KG1 (cell line): ENCODE data around the gene FAM3A.
"Not testable (repeated sequence)": the region's sequence is repeated elsewhere in the genome, so short reads cannot be mapped to it uniquely, and the experiment has no call there.

Experiments used
- DNase-seq: peaks from one replicate; lab custom pipeline; 2025; lab: John Stamatoyannopoulos, UW

Gene FAM3A, protein sequence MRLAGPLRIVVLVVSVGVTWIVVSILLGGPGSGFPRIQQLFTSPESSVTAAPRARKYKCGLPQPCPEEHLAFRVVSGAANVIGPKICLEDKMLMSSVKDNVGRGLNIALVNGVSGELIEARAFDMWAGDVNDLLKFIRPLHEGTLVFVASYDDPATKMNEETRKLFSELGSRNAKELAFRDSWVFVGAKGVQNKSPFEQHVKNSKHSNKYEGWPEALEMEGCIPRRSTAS

DNA sequence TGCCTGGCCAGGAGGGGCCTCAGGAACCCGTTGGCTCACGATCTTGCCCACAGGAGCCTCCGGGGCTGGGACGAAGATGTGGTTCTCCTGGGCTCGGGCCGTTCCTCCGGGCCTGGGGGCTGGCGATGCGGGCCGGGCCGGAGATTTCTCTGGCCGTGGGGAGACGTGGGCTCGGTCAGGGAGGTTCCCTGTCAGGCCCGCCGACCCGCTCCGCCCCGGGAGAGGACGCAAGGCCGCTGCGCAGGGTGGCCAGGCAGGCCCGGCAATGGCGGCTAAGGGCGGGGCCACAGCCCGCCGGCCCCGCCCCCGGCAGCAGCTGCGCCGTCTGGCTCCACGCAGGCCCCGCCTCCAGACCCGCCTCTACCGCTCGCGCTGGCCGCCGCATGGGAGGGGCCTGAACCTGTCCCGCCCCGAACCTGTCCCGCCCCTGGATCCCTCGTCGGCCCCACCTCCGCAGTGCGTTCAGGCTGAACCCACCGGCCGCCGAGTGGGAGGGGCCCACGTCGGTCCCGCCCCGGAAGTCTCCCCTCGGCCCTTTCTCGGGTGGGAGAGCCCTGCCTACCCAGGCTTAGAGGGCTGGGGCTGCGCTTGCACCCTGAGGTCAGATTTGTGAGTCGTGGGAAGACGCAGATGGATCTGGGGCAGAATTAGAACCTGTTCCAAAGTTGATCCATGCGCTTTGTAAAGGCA, at the start of gene FAM3A:
Gene FAM3A (minus strand): TSS at position 267 of the 690 bp plus-strand sequence. CDS start 460 bp downstream, outside the sequence.
- DNase-seq = peak; percentile 40

DNA sequence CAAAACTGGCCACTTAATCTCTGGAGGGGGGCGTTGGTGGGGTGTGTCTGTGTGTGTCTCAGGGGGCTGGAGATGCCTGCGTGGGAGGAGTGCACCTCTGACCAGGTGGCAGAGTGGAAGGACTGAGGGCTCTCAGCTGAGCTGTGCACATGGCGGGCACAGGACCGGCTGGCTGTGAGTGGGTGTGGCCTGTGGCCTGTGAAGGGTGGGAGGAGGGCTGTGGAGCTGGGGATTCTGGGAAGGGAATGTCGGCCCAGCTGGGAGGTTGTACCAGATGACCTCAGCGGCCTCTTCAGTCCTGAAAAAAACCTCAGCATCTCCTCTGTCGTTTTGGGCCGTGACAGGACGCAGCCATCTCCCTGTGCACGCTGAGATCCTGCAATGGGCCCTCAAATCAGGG, 46.3 kb upstream of the FAM3A start:
- not testable (repeated sequence) for DNase-seq

DNA sequence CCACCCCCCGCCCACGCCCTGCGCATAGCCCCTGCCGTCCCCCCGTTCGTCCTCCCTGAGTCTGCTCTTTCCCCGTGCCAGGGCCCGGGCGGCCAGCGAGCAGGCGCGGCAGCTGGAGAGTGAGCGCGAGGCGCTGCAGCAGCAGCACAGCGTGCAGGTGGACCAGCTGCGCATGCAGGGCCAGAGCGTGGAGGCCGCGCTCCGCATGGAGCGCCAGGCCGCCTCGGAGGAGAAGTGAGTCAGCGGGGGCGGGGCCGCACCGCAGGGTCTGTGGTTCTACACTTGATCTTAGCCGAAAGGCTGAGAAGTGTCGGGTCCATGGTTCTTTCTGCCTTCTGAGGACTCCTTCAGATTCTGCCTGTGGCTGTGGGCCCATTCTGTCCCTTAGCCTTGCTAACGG, 44.3 kb upstream of the FAM3A start:
- DNase-seq = not testable (repeated sequence)

DNA sequence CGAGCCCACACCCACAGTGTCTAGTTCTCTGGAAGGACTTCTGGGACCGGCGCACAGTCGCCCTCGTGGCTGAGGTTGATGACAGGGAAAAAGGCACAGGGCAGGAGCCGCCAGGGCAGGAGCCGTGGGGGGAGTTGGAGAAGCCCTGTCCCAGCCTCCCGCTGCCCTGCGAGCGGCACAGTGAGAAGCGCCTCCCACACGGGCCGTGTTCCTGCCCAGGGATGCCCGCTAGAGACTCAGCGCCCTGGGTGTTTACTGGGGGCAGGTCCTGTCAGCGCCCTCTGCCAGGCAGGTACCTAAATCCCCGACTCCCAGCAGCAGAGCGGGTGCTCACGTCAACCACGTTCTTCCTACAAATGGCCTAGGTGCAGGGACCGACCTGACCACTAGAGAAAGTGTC, 42.9 kb upstream of the FAM3A start:
- not testable (repeated sequence) for DNase-seq

DNA sequence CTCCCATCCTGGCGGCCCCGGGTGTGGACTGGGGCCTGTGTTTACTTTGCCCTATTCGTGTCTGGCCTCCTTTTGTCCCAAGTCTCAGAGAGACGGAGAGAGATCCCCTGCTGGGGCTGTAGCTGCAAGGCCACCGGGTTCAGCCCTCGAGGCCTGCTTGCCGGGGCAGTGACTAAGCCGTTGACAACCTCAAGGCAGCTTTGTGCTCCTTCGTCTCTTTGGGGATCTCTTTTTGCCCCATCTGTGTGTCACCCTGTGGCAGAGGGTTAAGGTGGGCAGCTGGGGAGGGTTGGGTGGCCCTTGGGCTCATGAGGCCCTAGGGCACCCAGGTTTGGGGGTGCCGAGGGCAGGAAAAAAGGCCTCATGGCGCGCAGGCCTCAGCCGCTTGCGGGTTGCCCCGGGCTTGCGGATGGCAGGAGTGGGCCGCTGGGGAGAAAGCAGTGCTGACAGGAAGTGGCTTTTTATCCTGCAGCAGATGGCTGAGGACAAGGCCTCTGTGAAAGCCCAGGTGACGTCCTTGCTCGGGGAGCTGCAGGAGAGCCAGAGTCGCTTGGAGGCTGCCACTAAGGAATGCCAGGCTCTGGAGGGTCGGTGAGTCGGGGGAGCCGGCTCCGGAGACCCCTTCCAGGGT, 42.1 kb upstream of the FAM3A start:
- not testable (repeated sequence) for DNase-seq

DNA sequence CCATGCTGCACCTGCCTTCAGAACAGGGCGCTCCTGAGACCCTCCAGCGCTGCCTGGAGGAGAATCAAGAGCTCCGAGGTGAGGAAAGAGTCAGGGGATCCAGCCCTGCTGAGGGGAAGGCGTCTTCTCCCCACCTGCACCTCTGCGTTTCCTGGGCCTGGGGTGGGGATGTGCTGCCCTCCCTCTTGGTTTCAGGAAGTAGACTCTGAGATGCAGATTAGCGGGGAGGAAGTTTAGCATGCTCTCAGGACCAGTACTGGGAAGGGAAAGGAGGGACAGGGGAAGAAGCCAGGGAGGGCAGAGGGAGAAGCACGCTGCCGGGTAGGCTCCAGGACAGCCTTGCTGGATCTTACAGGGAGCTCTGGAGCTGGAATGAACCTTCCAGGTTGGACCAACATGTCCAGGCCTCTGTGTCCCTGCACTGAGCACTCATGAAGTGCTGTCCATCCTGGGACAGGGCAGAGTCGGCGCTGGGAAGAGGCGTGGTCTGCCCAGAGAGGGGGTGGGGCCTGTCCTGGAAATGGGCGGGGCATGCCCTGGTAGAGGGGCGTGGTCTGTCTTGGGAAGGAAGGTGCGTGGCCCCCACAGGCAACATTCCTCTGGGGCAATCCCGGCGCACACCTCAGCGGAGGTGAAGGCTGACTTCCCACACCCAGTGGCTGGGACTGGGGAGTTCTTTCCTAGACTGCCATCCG, 36.2 kb upstream of the FAM3A start:
- not testable (repeated sequence) for DNase-seq

DNA sequence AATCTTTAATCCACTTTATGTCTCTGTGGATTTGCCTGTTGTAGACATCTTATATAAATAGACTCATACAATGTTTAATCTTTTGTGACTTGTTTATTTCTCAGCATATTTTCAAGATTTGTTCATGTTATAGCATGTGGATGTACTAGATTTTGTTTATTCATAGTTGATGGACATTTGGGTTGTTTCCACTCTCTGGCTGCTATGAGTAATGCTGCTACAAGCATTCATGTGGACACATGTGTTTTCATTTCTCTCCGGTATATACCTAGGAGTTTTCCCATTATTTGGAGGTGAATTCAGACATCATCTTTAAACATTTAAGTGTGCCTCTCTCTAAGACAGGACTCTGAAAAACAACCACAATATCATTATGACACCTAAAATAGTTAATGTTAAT, 33.7 kb upstream of the FAM3A start:
- DNase-seq = no peak

DNA sequence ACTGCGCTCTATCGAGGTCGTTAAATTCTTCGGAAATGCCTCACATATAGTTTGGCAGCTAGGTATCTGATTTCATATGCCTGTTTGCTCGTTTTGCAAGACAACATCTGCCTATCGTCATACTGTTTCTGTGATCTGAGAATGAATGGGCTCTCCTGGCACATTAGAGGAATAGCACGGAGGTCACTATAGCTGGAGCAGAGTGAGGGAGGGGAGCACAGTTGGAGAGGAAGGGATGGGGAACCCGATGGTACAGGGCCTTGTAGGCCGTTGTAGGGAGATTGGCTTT, 31.9 kb upstream of the FAM3A start:
- DNase-seq = no peak

DNA sequence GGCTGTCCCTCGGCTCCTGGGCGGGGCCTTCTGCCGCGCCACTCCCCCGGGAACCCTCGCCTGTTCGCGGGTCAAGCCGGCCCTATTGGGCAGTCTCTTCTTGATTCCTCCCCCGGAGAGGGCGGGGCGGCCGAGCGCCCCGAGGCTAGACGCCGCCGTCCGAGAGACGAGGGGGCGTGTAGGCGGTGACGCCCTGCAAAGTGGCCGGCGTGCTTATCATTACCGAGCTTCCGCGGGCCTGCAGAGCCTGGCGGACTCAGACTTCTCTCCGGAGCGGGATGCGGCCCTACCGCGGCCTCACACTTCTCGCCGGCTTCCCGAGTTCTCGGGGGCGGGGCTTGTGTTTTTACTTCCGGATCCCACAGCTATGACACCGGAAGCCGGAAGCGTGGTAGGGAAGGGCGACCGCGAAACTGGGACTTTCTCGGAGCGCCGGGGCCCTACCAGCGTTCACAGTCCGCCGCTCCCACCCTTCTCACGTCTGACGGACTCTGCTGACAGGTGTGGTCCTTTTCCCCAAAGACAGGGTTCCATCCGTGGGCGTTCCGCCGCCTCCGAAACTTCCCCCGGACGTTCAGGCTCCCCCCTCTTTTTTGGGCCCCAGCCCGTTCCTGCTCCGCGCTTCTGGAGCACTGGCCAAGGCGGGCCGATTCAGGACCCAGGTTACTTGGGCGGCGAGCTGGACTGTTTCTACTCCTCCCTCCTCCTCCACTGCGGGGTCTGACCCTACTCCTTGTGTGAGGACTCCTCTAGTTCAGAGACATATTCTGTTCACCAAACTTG, 31.4 kb upstream of the FAM3A start, which contains the start of gene IKBKG:
Gene IKBKG (plus strand): TSS at position 376 of the 783 bp plus-strand sequence. CDS start 4,383 bp downstream, outside the sequence.
- DNase-seq = peak; percentile 59

DNA sequence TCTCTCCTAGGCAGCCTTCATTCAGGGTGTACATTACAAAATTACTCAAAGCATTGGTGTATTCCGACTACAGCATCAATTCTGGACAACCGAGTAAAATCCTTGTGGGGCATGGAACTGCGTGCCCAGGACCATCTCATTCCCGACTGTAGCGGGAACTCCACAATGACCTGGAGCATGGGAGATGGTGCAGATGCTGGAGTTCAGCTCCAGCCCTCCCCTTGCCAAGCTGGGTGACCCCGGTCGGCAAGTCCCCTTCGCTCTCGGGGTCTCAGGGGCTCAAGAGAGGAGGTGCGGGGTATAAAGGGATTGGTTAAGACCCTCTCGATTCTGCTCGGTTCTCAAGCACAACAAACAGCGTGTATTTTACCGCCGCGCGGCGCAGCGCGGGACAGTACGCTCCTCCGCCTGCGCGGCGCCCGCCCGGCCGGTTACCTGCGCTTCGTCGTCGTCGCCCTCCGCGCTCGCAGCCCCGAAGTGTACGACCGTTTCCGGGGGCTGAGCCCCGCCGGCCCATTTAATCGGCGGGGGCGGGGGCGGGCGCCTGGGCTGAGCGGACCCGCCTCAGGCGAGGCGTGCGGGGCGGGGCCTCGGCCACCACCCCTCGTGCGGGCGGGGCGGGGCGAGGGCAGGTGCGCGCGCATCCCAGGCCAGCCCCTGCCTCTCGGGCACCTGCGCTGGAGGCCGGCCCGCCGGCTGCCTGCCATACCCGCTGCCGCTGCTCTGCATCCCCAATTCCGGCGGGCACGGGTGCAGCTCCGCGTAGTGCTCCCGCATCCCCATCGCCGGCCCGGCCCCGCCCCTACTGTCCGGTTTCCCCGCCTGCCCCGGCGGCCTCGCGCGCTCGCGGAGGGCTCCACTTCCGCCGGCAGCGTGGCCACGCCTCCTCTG, 30.6 kb upstream of the FAM3A start, which contains the start of gene G6PD:
Gene G6PD (minus strand): TSS at position 493 of the 891 bp plus-strand sequence. CDS start 691 bp downstream, outside the sequence.
- no peak for DNase-seq

DNA sequence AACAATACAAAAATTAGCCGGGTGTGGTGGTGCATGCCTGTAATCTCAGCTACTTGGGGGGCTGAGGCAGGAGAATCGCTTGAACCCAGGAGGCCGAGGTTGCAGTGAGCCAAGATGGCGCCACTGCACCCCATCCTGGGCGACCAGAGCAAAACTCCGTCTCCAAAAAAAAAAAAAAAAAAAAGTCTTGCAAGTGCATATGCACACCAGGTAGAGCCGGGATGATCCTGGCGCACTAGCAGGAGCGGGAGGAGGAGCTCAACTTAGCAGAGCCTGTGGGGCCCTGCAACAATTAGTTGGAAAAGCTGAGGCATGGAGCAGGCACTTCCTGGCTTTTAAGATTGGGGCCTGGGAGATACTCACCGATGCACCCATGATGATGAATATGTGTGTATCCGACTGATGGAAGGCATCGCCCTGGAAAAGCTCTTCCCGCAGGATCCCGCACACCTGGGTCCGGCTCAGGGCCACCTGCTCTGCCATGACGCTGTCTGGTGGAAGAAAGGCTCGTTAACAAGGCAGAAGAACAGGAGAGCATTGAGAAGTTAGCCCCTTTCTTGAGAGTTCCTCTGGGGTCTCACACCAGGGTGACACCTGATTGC, 29.7 kb upstream of the FAM3A start:
- no peak for DNase-seq

DNA sequence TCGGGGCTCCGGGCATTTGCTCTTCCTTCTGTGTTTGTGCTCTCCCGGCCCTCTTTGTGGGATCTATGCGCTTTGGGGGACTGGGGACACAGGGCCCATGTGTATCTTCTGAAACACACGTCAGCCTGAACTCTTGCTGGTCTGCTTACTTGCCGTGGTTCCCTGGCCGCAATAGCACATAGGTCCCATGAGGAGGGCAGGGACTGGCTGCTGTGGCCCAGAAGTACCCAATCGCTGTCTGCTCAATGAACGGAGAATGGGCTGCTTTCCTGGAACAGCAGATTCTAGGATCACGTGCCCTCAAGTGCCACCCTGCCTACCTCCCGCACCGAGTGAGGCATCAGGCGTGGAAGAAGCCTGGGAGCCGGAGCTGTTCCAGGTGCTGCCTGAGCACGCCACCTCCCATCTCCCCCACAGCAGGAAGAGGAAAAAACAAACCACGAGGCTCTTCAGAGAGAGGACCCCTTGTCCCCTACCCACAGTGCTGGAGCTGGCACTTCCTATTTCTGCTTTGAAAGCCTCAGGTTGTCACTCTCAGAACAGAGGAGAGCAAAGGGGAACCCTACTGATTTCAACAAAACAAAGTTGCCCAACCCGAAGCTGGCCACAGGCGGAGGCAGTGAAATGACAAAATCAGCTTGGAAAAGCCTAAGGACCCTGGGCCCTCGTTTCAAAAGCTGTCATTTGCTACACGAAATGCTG, 26.8 kb upstream of the FAM3A start:
- peak; percentile 20 for DNase-seq

DNA sequence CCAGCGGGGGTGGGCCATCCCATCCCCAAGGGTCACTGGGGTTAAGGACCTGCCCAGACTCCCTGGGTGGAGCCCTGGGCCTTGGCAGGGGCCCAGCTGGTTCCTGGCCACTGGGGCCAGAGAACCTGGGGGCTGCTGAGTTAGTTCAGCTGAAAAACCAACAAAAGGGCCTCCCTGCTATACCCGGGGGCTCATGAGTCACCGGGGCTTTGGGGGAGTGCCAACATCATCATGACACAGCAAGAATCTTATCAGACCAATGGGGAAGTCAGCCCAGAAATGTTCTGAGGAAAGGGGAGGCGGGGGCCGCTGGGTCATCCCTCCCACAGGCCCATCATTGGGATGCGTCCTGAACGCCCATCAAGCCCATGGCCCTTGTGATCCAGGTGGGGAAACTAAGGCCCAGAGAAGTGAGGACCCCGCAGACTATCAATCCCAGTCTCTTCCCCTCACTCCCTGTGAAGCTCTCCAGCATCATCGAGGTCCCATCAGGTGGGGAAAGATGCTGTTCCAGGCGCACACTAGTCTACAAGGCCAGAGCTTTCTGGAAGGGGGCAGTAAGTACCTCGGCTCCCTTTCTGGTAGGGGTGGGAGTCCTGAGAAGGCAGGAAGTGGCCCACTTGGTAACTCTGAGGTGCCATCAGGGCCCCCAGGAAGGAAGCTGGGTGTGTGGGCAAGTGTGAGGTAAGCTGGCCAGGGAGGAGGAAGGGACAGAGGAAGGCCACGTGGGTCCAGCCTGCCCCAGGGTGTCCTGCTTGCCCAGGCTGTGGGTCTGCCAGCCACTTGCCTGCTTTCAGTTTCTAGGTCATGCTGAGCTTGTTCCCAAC, 26.1 kb upstream of the FAM3A start:
- peak; percentile 2 for DNase-seq

DNA sequence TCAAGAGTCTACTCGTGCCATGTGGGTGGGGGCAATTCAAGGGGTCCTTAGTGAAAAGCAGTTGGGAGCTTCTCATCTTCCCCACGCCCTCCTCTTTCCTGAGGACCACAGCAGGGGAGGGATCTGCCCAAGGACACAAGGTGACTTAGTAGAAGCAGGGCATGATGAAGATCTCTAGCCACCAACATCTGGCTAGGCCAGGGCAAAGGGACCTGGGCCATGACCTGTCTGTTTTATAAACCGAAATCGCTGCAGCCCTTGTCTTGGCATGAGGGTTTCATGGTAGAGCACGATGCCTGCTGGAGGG, 25.5 kb upstream of the FAM3A start:
- DNase-seq = no peak

DNA sequence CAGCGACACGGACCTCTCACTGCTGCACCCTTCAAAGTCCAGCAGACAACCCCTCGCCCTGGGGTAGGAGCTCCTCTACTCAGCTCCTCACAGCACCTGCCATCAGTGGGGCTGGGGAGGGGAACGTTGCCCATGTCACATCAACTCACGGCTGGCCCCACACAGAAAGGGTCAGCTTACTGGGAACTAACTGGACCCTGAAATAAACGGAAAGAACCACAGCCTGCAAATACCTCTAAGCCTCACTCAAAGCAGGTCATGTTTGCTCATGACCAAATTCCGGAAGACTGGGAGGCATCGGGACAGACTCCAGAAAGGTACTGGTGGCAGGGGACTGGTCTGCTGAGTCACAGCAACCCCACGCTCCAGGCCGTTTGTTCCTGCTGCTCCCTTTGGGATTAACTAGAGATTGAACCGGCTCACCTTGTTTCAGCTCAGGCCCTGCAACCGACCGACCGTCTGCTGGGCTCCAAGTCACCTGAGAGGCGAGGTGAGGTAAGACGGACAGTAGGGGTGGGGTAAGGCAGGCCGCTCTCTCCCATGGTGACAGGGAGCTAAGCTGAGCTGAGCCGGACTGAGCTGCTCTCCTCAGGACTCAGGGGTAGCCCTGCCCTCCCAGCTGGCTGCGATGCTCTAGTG, 25.0 kb upstream of the FAM3A start:
- DNase-seq = no peak

DNA sequence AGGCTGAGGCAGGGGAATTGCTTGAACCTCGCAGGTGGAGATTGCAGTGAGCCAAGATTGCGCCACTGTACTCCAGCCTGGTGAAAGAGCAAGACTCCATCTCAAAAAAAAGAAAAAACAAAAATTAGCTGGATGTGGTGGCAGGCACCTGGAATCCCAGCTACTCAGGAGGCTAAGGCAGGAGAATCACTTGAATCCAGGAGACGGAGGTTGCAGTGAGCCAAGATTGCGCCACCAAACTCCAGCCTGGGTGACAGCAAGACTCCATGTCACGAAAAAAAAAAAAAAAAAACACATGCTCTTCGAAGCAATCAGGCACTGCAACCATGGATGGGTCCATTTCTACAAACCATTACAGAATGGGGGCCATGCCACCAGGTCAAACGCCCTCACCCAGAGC, 24.3 kb upstream of the FAM3A start:
- not testable (repeated sequence) for DNase-seq

DNA sequence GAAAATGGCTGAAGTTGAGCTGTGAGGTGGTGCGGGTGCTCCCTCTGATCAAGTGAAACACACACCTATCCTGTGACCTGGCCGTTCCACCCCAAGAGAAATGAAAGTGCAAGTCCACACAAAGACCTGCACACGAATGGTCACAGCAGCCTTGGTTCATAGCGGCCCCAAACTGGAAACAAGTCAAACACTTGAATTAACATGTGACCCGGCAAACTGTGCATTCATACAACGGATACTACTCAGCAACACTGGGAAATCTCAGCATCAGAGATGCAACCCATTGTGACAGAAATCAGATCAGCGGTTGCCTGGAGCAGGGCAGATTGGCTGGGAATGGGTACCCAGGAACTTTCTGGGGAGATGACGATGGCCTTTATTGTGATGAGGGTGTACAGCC, 23.0 kb upstream of the FAM3A start:
- DNase-seq = no peak

DNA sequence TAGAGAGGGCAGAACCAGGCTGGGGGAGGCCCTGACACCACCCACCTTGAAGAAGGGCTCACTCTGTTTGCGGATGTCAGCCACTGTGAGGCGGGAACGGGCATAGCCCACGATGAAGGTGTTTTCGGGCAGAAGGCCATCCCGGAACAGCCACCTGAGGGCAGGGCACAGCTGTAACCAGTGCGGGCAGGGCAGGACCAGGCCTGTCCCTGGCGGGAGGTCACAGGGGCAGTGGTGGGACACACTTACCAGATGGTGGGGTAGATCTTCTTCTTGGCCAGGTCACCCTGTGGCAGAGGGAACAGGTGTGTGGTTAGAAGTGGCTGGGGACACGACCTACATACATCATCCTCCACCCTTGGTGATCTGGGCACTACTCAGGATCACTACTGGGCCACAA, 19.9 kb upstream of the FAM3A start:
- DNase-seq = no peak
